OCI-LY3 (cell line): Measurements from ENCODE around the gene TLE6.

Experiments used
- EZH2phosphoT487 ChIP-seq: fragments of 200-600 bp; shearing (Covaris generic); IDR thresholded peaks from 2 replicates; pipeline ENCODE4 v1.6.1; 2018; ENCODE audit warnings: antibody characterized with exemption, mixed run types, low read depth
- TF ChIP-seq, protein P1 (sequence below): fragments of 200-600, 300-600 bp; sonication (generic); IDR thresholded peaks from 2 replicates; pipeline ENCODE4 v1.5.1; 2014; ENCODE audit warnings: antibody characterized with exemption, low read length, low read depth

DNA sequence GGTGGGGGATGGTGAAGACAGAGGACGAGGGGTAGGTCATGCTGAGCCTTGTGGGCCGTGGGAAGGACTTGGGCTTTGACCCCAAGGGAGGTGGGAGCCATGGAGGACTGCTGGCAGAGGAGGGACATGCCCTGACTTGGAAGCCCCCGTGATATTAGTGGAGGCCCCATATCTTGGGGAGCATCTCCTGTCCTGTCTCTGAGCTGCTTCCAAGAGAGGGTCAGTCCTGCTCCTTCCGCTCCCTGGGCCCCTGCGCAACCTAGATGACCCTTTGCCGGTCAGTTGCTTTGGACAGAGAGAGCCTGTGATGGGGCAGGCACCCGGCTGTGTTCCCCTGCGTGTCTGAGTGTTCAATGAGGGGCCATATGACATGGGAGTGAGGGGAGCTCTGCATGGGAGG lies 5.2 kb downstream of the TLE6 start:
- TF ChIP-seq, protein P1, sequence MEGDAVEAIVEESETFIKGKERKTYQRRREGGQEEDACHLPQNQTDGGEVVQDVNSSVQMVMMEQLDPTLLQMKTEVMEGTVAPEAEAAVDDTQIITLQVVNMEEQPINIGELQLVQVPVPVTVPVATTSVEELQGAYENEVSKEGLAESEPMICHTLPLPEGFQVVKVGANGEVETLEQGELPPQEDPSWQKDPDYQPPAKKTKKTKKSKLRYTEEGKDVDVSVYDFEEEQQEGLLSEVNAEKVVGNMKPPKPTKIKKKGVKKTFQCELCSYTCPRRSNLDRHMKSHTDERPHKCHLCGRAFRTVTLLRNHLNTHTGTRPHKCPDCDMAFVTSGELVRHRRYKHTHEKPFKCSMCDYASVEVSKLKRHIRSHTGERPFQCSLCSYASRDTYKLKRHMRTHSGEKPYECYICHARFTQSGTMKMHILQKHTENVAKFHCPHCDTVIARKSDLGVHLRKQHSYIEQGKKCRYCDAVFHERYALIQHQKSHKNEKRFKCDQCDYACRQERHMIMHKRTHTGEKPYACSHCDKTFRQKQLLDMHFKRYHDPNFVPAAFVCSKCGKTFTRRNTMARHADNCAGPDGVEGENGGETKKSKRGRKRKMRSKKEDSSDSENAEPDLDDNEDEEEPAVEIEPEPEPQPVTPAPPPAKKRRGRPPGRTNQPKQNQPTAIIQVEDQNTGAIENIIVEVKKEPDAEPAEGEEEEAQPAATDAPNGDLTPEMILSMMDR = no peak
- TF ChIP-seq EZH2phosphoT487 = no peak
